ENCODE results near the gene TRAP1. TPM values are rescaled to one million over a fixed set of nuclear protein-coding genes. Genes with fewer than 3 reads are reported as not detected.

TRAP1 gene
- total RNA-seq, 1 experiment from 2014 or later: 137 TPM

GRCh38 chr16:3691761-3692160 lies 25.6 kb downstream of the TRAP1 start:
- H3K36me3 ChIP-seq (ENCODE audit: control insufficient read depth, insufficient read depth, low read length): no peaks in the 10 kb centered on the region
- no peak overlapping the region for H3K4me3 ChIP-seq (ENCODE audit: low read depth in 2 of 2, low read length in 2 of 2)
- POLR2A ChIA-PET: no interaction called here
- CTCF ChIA-PET: interaction anchor here (0.6 kb wide), 1 partner anchor 9 kb away, joined by 7 read pairs; no protein-coding TSS in a partner anchor
- ATAC-seq: no peak
- BruUV-seq (replicated peaks): no TSS peak
- no peak for DNase-seq (ENCODE audit: low read depth, low spot score)
- H3K27me3 ChIP-seq (ENCODE audit: control insufficient read depth, insufficient read depth, low read length): no peaks in the 10 kb centered on the region
- intact Hi-C loops (cut with micrococcal nuclease; ENCODE audit: unreplicated experiment) (no loop called here), in situ Hi-C loops (cut with HindIII; ENCODE audit: low pct_unique_long_range_greater_than_20kb, low sequenced_read_pairs) (no loop called here)
- H3K27ac ChIP-seq (ENCODE audit: low read length): no peak overlapping the region
- H3K9me3 ChIP-seq (ENCODE audit: control insufficient read depth, insufficient read depth, low read depth, low read length): no peaks in the 10 kb centered on the region
- H3K4me1 ChIP-seq (ENCODE audit: control insufficient read depth, insufficient read depth, low read length): 0 out of 2 replicates have a peak, but pooled peaks cover 6% of the 10 kb centered on the region
- TF ChIP-seq SIN3A (IDR thresholded peaks at IDR 0.05; ENCODE audit: borderline replicate concordance, insufficient read depth, low read depth, low read length) (no peak), REST (IDR thresholded peaks at IDR 0.05; ENCODE audit: insufficient read depth in 1 of 2, low read depth in 2 of 2, low read length in 1 of 2) (no peak), TCF7L2 (IDR thresholded peaks at IDR 0.05; ENCODE audit: low read depth, low read length) (no peak)

GRCh38 chr16:3690980-3691720 lies 26.2 kb downstream of the TRAP1 start:
- DNase-seq (ENCODE audit: low read depth, low spot score) (no peak), ATAC-seq (peak; percentile 50)
- BruUV-seq (replicated peaks): no TSS peak
- POLR2A ChIA-PET: no interaction called here
- Histone ChIP-seq H3K9me3 (ENCODE audit: control insufficient read depth, insufficient read depth, low read depth, low read length) (no peaks in the 10 kb centered on the region), H3K36me3 (ENCODE audit: control insufficient read depth, insufficient read depth, low read length) (no peaks in the 10 kb centered on the region), H3K4me1 (ENCODE audit: control insufficient read depth, insufficient read depth, low read length) (0 out of 2 replicates have a peak, but pooled peaks cover 6% of the 10 kb centered on the region), H3K4me3 (ENCODE audit: low read depth in 2 of 2, low read length in 2 of 2) (no peak overlapping the region), H3K27me3 (ENCODE audit: control insufficient read depth, insufficient read depth, low read length) (no peaks in the 10 kb centered on the region), H3K27ac (ENCODE audit: low read length) (no peak overlapping the region)
- CTCF ChIA-PET: no interaction called here
- in situ Hi-C loops (cut with HindIII; ENCODE audit: low pct_unique_long_range_greater_than_20kb, low sequenced_read_pairs): no loop called here
- intact Hi-C loops (cut with micrococcal nuclease; ENCODE audit: unreplicated experiment): no loop called here
- TF ChIP-seq POLR2AphosphoS5 (IDR thresholded peaks at IDR 0.05; ENCODE audit: low read depth, low read length) (no peak), CTCF (IDR thresholded peaks at IDR 0.05) (no peak)

- Histone ChIP-seq H3K9me3 (ENCODE audit: control insufficient read depth, insufficient read depth, low read depth, low read length) (no peaks in the 10 kb centered on the region), H3K4me1 (ENCODE audit: control insufficient read depth, insufficient read depth, low read length) (0 out of 2 replicates have a peak, but pooled peaks cover 6% of the 10 kb centered on the region), H3K36me3 (ENCODE audit: control insufficient read depth, insufficient read depth, low read length) (no peaks in the 10 kb centered on the region), H3K4me3 (ENCODE audit: low read depth in 2 of 2, low read length in 2 of 2) (no peak overlapping the region), H3K27me3 (ENCODE audit: control insufficient read depth, insufficient read depth, low read length) (no peaks in the 10 kb centered on the region), H3K27ac (ENCODE audit: low read length) (no peak overlapping the region)
- ChIA-PET CTCF (no interaction called here), POLR2A (no interaction called here)
- DNase-seq (ENCODE audit: low read depth, low spot score) (peak; percentile 63), ATAC-seq (peak; percentile 99)
- in situ Hi-C loops (cut with HindIII; ENCODE audit: low pct_unique_long_range_greater_than_20kb, low sequenced_read_pairs) (no loop called here), intact Hi-C loops (cut with micrococcal nuclease; ENCODE audit: unreplicated experiment) (no loop called here)
- no TSS peak for BruUV-seq (replicated peaks)
- TF ChIP-seq REST (IDR thresholded peaks at IDR 0.05; ENCODE audit: insufficient read depth in 1 of 2, low read depth in 2 of 2, low read length in 1 of 2) (0 out of 4 replicates have a peak, but pooled peaks of 1 of the 2 experiments have one; percentile 39), SIN3A (IDR thresholded peaks at IDR 0.05; ENCODE audit: borderline replicate concordance, insufficient read depth, low read depth, low read length) (no peak), CTCF (IDR thresholded peaks at IDR 0.05) (peak; percentile 96), POLR2AphosphoS5 (IDR thresholded peaks at IDR 0.05; ENCODE audit: low read depth, low read length) (no peak), TCF7L2 (IDR thresholded peaks at IDR 0.05; ENCODE audit: low read depth, low read length) (no peak)
Observed at GRCh38 chr16:3690470-3690928, 26.8 kb downstream of the TRAP1 start.

Data from Panc1 (cell line).